VCaP (cell line): Measurements from ENCODE around the gene WDR5.

Source experiments
- H3K27ac ChIP-seq: fragments of 450-650 bp; 2 replicates; pipeline ENCODE4 v1.5.1; 2017
- TF ChIP-seq, protein P1 (sequence below): fragments of 450-650 bp; conservative IDR thresholded peaks from 2 replicates; pipeline ENCODE4 v1.5.1; 2017; ENCODE audit warnings: mild to moderate bottlenecking, moderate library complexity

The WDR5 gene

DNA sequence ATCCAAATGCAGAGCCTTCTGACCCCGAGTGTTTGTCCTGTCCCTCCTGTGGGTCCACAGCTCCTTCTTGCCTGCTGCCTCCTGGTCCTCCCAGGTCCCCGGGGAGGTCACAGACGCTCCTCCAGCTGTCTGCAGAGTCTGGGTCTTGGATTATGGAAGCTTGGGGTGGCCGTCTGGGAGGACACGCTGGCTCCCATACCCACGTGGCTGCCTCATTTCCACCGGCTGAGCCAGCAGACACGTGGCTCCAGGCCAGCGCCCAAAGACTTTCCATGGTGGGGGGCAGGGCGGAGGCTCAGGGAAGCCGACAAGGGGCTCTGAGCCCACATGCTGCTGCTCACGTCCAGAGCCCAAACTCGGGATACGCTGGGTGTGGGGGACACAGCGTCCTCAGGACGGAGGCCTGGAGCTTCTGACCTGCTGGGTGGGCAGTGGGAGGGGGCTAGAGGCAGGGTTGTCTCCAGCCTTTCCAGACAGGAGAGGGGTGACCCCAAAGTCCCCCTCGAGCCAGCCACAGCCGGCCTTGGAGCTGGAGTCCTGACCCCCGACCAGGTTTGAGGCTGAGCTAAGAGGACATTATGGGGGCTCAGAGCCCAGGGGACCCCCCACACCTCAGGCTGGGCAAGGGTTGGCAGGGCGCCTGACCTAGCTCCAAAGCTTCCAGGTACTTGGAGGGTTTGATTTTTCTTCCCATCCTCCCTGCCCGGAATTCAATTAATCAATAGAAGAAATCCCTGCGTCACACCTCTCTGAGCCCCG, 52.7 kb downstream of the WDR5 start:
- TF ChIP-seq, protein P1, sequence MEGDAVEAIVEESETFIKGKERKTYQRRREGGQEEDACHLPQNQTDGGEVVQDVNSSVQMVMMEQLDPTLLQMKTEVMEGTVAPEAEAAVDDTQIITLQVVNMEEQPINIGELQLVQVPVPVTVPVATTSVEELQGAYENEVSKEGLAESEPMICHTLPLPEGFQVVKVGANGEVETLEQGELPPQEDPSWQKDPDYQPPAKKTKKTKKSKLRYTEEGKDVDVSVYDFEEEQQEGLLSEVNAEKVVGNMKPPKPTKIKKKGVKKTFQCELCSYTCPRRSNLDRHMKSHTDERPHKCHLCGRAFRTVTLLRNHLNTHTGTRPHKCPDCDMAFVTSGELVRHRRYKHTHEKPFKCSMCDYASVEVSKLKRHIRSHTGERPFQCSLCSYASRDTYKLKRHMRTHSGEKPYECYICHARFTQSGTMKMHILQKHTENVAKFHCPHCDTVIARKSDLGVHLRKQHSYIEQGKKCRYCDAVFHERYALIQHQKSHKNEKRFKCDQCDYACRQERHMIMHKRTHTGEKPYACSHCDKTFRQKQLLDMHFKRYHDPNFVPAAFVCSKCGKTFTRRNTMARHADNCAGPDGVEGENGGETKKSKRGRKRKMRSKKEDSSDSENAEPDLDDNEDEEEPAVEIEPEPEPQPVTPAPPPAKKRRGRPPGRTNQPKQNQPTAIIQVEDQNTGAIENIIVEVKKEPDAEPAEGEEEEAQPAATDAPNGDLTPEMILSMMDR, result no peak
- no peak overlapping the region for H3K27ac ChIP-seq

DNA sequence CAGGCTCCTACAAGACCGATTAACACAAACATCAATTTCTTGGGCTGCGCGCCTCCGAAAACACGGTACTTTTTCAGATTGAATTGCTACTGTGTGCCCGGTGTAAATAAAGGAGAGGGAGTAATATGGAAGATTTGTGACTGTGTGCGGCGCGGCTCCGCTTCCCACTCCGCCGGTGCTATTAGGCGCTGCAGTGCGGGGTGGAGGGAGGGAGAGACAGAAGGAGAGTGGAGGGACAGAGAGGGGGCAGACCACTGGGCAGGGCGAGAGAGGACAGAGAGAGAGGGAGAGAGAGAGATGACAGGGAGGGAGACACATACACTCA, 53.2 kb downstream of the WDR5 start:
- no peak overlapping the region for H3K27ac ChIP-seq
- TF ChIP-seq, protein P1, result no peak

DNA sequence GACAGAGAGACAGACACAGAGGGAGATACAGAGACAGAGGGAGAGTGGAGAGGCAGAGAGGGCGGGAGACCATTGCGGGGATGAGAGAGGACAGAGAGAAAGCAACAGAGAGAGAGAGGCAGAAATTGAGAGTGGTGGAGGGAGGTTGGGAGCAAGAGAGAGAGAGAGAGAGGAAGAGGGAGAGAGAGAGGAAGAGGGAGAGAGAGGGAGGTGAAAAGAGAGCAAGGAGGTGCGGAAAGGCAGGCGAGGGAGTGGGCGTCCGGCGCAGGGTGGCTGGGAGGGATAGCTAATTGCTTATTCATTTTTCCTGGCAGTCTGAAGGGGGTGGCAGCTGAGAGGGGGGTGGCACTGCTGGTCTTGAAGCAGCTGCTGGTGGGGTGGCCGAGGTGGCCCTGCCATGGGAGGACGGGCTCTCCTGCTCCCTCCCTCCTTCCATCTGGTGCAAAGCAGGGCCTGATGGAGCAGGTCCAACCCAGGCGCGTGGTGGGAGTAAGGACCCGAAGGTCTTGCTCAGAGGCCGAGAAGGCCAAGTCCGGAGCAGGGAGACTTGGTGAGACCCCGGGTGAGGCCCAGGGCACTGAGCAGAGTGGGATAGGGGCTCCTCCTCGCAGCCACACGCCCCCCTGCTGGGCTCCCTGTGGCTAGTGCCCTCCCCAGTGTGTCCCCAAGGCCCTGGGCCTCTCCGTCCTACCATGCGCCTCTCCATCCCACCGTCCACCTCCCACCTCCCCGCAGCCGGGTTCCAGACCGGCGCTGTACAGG, 53.8 kb downstream of the WDR5 start:
- no peak overlapping the region for H3K27ac ChIP-seq
- TF ChIP-seq, protein P1, result no peak

DNA sequence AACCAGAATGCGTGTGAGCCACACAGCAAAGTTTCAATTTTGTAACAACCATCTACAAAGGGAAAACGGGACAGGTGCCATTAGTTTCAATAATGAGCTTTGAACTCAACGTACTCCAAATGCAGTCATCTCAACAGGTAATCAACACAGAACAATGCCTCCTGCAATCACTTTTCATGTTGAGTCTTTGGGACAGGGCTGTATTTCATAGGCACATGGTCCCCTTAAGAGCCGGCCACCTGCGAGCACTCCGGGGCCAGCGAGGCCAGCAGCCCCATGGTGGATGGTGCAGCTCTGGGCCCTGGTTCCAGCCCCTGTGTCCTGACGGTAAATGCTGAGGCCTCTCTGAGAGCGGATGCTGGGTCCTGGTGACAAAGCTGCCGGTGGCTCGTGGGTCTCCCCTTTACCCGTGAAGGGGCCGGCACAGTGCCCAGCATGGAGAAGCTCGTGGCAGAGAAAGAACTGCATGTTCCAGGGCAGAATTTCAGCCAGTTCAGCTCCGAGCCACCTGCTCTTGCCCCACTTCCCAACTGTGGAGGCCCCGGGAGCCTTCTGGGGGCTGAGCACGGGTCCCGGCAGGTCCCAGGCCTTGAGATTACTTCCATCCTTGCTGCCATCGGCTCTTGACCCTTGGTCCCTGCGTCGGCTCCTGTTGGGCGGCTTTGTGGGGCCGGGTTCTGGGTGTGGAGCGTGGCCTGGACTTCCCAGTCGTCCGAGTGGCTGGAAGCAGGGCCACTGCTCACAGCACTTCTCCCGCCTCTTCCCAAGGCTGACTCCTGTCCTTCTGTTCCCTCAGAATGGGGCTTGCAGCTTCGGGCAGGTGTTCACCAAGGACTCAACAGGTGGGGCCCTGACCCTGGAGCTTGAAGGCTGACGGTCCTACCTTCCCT, 54.6 kb downstream of the WDR5 start:
- H3K27ac ChIP-seq, result no peak overlapping the region
- TF ChIP-seq, protein P1, result no peak

DNA sequence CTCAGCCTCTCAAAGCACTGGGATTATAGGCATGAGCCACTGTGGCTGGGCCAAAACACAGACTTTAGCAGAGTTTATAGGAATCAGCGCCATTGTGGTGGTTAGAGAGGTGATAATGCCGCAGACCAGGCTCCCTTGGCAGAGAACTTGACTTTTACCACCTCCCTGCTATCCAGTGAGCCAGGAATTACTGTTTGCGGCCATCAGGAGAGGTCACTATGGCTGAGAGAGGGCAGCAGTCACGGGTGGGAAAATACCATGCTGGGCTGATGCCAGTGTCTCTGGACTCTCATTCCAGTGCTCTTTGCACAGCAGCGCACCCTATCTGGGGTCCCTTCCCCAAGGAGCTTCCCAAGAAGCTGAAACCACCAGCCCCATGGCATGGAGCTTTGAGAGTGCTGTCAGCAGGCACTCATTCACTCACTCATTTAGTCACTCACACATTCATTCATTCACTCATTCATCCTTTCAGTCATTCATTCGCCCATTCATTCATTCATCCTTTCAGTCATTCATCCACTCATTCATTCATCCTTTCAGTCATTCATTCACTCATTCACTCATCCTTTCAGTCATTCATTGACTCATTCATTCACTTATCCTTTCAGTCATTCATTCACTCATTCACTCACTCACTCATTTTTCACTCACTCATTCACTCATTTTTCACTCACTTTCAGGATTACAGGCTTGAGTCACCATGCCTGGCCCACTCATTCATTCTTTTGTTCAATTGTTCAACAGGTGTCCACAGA, 55.8 kb downstream of the WDR5 start:
- TF ChIP-seq, protein P1, result no peak
- H3K27ac ChIP-seq, result no peak overlapping the region

DNA sequence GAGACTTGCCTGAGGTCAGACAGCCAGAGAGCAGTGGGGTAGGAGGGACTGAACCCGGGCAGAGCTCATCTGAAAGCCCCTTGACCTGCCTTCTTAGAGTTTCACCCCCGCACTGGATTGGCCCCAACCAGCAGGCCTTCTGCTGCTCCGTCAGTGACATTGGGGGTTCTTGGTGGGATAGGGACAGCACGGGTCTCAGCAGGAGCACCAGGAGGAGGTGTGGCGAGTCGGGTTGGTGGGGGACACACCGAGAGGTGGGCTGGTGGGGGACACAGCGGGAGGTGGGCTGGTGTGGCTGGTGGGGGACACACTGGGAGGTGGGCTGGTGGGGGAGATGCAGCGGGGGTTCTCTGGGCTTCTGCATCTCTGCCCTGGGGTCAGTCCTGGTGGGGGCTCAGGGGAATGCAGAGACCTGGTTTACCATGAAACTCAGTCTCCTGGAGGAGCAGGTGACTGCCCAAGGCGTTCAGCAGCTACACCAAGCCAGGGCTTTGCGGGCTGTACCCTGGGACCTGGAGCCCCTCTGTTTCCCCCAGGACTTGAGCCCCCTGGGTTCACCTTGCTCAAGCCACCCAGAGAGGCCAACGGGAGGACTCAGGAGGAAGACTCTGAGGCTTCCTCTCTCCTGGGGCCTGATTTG, 56.5 kb downstream of the WDR5 start:
- no peak overlapping the region for H3K27ac ChIP-seq
- TF ChIP-seq, protein P1, result no peak
